CD14-positive monocyte (primary cell): ENCODE measurements around the gene IGSF9. TPM values are rescaled to one million over a fixed set of nuclear protein-coding genes. Genes with fewer than 3 reads are reported as not detected.

Source experiments
- DNase-seq, 3 donors: peaks; one replicate each; pipeline ENCODE4 v3.0.0-alpha.2; 2011 to 2022
- H2AFZ ChIP-seq: 2 replicates; pipeline ENCODE4 v1.6.0; 2012; ENCODE audit warnings: mild to moderate bottlenecking, low read depth, low read length, inconsistent platforms; ENCODE audit not compliant: insufficient read depth, poor library complexity, severe bottlenecking
- H3K27ac ChIP-seq, 2 donors: 1 replicate in 1 of 2; 2 replicates in 1 of 2; pipeline ENCODE4 v1.5.1; 2012 to 2013; ENCODE audit warnings: low read length in 2 of 2, control low read depth in 1 of 2, inconsistent platforms in 1 of 2, low read depth in 1 of 2, mild to moderate bottlenecking in 1 of 2
- H3K27me3 ChIP-seq, 2 donors: one replicate each; pipeline versions ENCODE4 v1.6.0 to v1.6.1; 2011 to 2013; ENCODE audit warnings: low read length in 2 of 2; ENCODE audit not compliant: control insufficient read depth in 2 of 2, insufficient read depth in 2 of 2
- H3K36me3 ChIP-seq, 2 donors: replicated peaks in 1 of 2; 1 replicate in 1 of 2; 2 replicates in 1 of 2; pipeline versions ENCODE4 v1.5.1 to v1.6.1; 2012 to 2013; ENCODE audit warnings: low read length in 2 of 2, control low read depth in 1 of 2, inconsistent platforms in 1 of 2, mild to moderate bottlenecking in 1 of 2; ENCODE audit not compliant: insufficient read depth in 2 of 2, control insufficient read depth in 1 of 2
- H3K4me1 ChIP-seq, 2 donors: 1 replicate in 1 of 2; 2 replicates in 1 of 2; pipeline versions ENCODE4 v1.5.1 to v1.6.1; 2012 to 2013; ENCODE audit warnings: low read length in 2 of 2, control low read depth in 1 of 2, inconsistent platforms in 1 of 2, mild to moderate bottlenecking in 1 of 2, moderate library complexity in 1 of 2; ENCODE audit not compliant: insufficient read depth in 2 of 2, control insufficient read depth in 1 of 2
- H3K4me2 ChIP-seq: replicated peaks from 2 replicates; pipeline ENCODE3; 2012; ENCODE audit warnings: low read length, moderate library complexity, mild to moderate bottlenecking; ENCODE audit not compliant: poor library complexity, severe bottlenecking; ENCODE audit errors: extremely low read depth
- H3K4me3 ChIP-seq, 3 experiments: fragments of 200-600 bp in 1 of 3; sonication (generic) in 1 of 3; replicated peaks in 1 of 3; 1 replicate in 2 of 3; 2 replicates in 1 of 3; pipeline ENCODE4 v1.5.1; 2011 to 2013; ENCODE audit warnings: low read length in 3 of 3, mild to moderate bottlenecking in 3 of 3, control low read depth in 2 of 3, low read depth in 2 of 3, inconsistent platforms in 1 of 3, moderate library complexity in 1 of 3
- H3K79me2 ChIP-seq: 2 replicates; pipeline ENCODE4 v1.6.0; 2012; ENCODE audit warnings: mild to moderate bottlenecking, control low read depth, inconsistent platforms, low read length, moderate library complexity; ENCODE audit not compliant: insufficient read depth
- H3K9ac ChIP-seq: 2 replicates; pipeline ENCODE4 v1.6.0; 2017; ENCODE audit warnings: low read length, mild to moderate bottlenecking; ENCODE audit not compliant: insufficient read depth, poor library complexity, severe bottlenecking
- H3K9me3 ChIP-seq, 2 donors: replicated peaks in 1 of 2; 1 replicate in 1 of 2; 2 replicates in 1 of 2; pipeline versions ENCODE4 v1.5.1 to v1.6.1; 2012 to 2013; ENCODE audit warnings: low read length in 2 of 2, control low read depth in 1 of 2; ENCODE audit not compliant: control insufficient read depth in 1 of 2, insufficient read depth in 1 of 2
- H4K20me1 ChIP-seq: 2 replicates; pipeline ENCODE4 v1.6.0; 2012; ENCODE audit warnings: mild to moderate bottlenecking, low read length, control low read depth, moderate library complexity; ENCODE audit not compliant: insufficient read depth
- H3K27ac Mint-ChIP-seq, 7 donors: one replicate each; pipeline ENCODE4 v1.8.0; 2020; ENCODE audit warnings: mild to moderate bottlenecking in 7 of 7, mixed read lengths in 7 of 7, moderate library complexity in 6 of 7, inconsistent platforms in 2 of 7
- H3K27me3 Mint-ChIP-seq, 3 donors: one replicate each; pipeline ENCODE4 v1.8.0; 2021 to 2022; ENCODE audit warnings: low read depth in 3 of 3, mild to moderate bottlenecking in 3 of 3, mixed read lengths in 3 of 3, moderate library complexity in 3 of 3, inconsistent platforms in 1 of 3
- H3K36me3 Mint-ChIP-seq, 2 donors: one replicate each; pipeline ENCODE4 v1.8.0; 2020; ENCODE audit warnings: mixed read lengths in 2 of 2, inconsistent platforms in 1 of 2, mild to moderate bottlenecking in 1 of 2
- H3K4me1 Mint-ChIP-seq: one replicate; pipeline ENCODE4 v1.8.0; 2020; ENCODE audit warnings: mild to moderate bottlenecking, mixed read lengths
- H3K4me3 Mint-ChIP-seq, 2 donors: one replicate each; pipeline ENCODE4 v1.8.0; 2020; ENCODE audit warnings: mild to moderate bottlenecking in 2 of 2, mixed read lengths in 2 of 2, moderate library complexity in 1 of 2
- H3K9me3 Mint-ChIP-seq, 7 donors: one replicate each; pipeline ENCODE4 v1.8.0; 2020 to 2022; ENCODE audit warnings: mixed read lengths in 7 of 7, mild to moderate bottlenecking in 6 of 7, moderate library complexity in 6 of 7, inconsistent platforms in 2 of 7
- WGBS: methylation state at CpG from one replicate; pipeline ENCODE4 v1.1.5; 2013; ENCODE audit warnings: missing lambda C conversion rate; ENCODE audit not compliant: insufficient coverage; 5-methylcytosine and 5-hydroxymethylcytosine counted together
- intact Hi-C, 2 donors: fragments of 100-400 bp; cut with micrococcal nuclease; formaldehyde crosslinking; loops; one replicate each; pipeline versions ENCODE4 v1.15.0 to v1.15.1; 2023
- polyA plus RNA-seq, 3 donors: library from polyadenylated mRNA; depleted of rRNA in 1 of 3; unstranded in 2 of 3; stranded (reverse) in 1 of 3; fragments of 300-500 nt in 2 of 3; fragments of >200 nt in 1 of 3; fragmentation: Illumina TruSeq in 2 of 3; gene quantifications; 1 replicate in 2 of 3; 2 replicates in 1 of 3; pipeline ENCODE4 v1.2.3, GENCODE V29; 2012 to 2021
- TF ChIP-seq, protein P1 (sequence below): fragments of 200-600 bp; IDR thresholded peaks from one replicate; pipeline ENCODE4 v1.8.0; 2022; ENCODE audit warnings: antibody characterized with exemption, mild to moderate bottlenecking

IGSF9 gene
- polyA plus RNA-seq, 3 donors: 0.04 TPM; not detected in 2

DNA sequence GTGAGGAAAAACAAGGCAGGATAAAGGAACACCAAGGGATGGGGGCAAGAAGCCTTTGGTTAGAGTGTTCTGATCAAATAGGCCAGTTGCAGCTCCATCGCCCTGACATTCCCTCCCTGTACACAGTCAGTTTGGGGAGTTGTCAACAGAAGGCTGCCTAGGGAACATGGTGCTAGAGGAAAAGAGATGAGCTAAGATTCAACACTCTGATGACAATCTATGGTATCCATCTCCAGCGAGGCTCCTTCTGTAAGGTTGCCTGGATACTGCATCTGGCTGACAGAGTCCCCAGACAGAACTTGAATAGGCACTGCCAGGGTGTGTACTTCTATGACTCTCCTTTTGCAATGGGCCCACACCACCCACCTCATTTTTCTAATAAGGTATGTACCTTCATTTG lies 19.9 kb upstream of the IGSF9 start:
- Histone ChIP-seq H3K79me2 (no peaks in the 10 kb centered on the region), H3K9me3 (no peaks in the 10 kb centered on the region), H3K27me3 (no peaks in the 10 kb centered on the region), H2AFZ (no peak overlapping the region), H3K27ac (no peak overlapping the region), H3K4me2 (no peak overlapping the region), H3K4me1 (peaks cover 9 to 11% of the 10 kb centered on the region in 2 donors), H3K9ac (no peak overlapping the region), H4K20me1 (no peaks in the 10 kb centered on the region), H3K36me3 (no peaks in the 10 kb centered on the region), H3K4me3 (no peak overlapping the region)
- Mint-ChIP-seq H3K36me3 (no peaks in the 10 kb centered on the region), H3K27me3 (peaks cover 4 to 11% (median 5%) of the 10 kb centered on the region in 3 donors), H3K4me1 (peaks cover 7% of the 10 kb centered on the region), H3K27ac (no peak overlapping the region), H3K4me3 (no peak overlapping the region), H3K9me3 (peaks cover 0 to 3% (median 0%) of the 10 kb centered on the region in 7 donors)
- TF ChIP-seq, protein P1, sequence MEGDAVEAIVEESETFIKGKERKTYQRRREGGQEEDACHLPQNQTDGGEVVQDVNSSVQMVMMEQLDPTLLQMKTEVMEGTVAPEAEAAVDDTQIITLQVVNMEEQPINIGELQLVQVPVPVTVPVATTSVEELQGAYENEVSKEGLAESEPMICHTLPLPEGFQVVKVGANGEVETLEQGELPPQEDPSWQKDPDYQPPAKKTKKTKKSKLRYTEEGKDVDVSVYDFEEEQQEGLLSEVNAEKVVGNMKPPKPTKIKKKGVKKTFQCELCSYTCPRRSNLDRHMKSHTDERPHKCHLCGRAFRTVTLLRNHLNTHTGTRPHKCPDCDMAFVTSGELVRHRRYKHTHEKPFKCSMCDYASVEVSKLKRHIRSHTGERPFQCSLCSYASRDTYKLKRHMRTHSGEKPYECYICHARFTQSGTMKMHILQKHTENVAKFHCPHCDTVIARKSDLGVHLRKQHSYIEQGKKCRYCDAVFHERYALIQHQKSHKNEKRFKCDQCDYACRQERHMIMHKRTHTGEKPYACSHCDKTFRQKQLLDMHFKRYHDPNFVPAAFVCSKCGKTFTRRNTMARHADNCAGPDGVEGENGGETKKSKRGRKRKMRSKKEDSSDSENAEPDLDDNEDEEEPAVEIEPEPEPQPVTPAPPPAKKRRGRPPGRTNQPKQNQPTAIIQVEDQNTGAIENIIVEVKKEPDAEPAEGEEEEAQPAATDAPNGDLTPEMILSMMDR: no peak
- intact Hi-C loops: no loop called here
- 100% methylated on average over 1 of the region's 2 CpGs for WGBS
- no peak for DNase-seq

GRCh38 chr1:159964144-159964543 lies 18.7 kb upstream of the IGSF9 start:
- H3K4me1 Mint-ChIP-seq: peaks cover 7% of the 10 kb centered on the region
- WGBS: 60% methylated on average over 1 of the region's 3 CpGs

More at GRCh38 chr1:159964144-159964543, 18.7 kb upstream of the IGSF9 start:
- H3K9ac ChIP-seq: no peak overlapping the region
- no peak overlapping the region for H3K4me2 ChIP-seq
- Mint-ChIP-seq H3K36me3 (no peaks in the 10 kb centered on the region), H3K27me3 (peaks cover 4 to 11% (median 8%) of the 10 kb centered on the region in 3 donors), H3K9me3 (peaks cover 0 to 3% (median 0%) of the 10 kb centered on the region in 7 donors), H3K4me3 (no peak overlapping the region), H3K27ac (no peak overlapping the region)
- H3K27me3 ChIP-seq: no peaks in the 10 kb centered on the region
- peaks cover 8% of the 10 kb centered on the region in 2 donors for H3K4me1 ChIP-seq
- DNase-seq: no peak
- H2AFZ ChIP-seq: no peak overlapping the region
- H3K36me3 ChIP-seq: no peaks in the 10 kb centered on the region
- H3K9me3 ChIP-seq: no peaks in the 10 kb centered on the region
- H3K4me3 ChIP-seq: no peak overlapping the region
- H4K20me1 ChIP-seq: no peaks in the 10 kb centered on the region
- no peak overlapping the region for H3K27ac ChIP-seq
- TF ChIP-seq, protein P1: no peak
- no peaks in the 10 kb centered on the region for H3K79me2 ChIP-seq
- intact Hi-C loops: no loop called here
